ENCODE measurements around the gene JAM3. TPM values are rescaled to one million over a fixed set of nuclear protein-coding genes. Genes with fewer than 3 reads are reported as not detected.
"Not testable (repeated sequence)": the region's sequence is repeated elsewhere in the genome, so short reads cannot be mapped to it uniquely, and the experiment has no call there.

JAM3 gene
- total RNA-seq, 1 experiment from 2014 or later, result 2.4 TPM

- DNase-seq (ENCODE audit: low read depth in 1 of 2, low spot score in 2 of 2), result no peak
- no peaks in the 10 kb centered on the region for H3K4me1 ChIP-seq (replicated peaks)
- H3K36me3 ChIP-seq, result no peaks in the 10 kb centered on the region
- H3K4me3 ChIP-seq, result no peak overlapping the region
- H3K9me3 ChIP-seq (replicated peaks), result no peaks in the 10 kb centered on the region
- no peak overlapping the region for H3K27ac ChIP-seq
- H3K27me3 ChIP-seq (replicated peaks), result no peaks in the 10 kb centered on the region
Measured at GRCh38 chr11:134079317-134079716, 10.4 kb downstream of the JAM3 start.

- not testable (repeated sequence) for H3K36me3 ChIP-seq; H3K9me3 ChIP-seq (replicated peaks); H3K4me1 ChIP-seq (replicated peaks); H3K4me3 ChIP-seq; H3K27me3 ChIP-seq (replicated peaks); DNase-seq (ENCODE audit: low read depth in 1 of 2, low spot score in 2 of 2); H3K27ac ChIP-seq
Measured at GRCh38 chr11:134081258-134081657, 12.4 kb downstream of the JAM3 start.

GRCh38 chr11:134082990-134083389, 14.1 kb downstream of the JAM3 start:
- Histone ChIP-seq H3K36me3 (no peaks in the 10 kb centered on the region), H3K4me1 (replicated peaks) (no peaks in the 10 kb centered on the region), H3K27me3 (replicated peaks) (no peaks in the 10 kb centered on the region), H3K4me3 (no peak overlapping the region), H3K27ac (no peak overlapping the region), H3K9me3 (replicated peaks) (no peaks in the 10 kb centered on the region)
- no peak for DNase-seq (ENCODE audit: low read depth in 1 of 2, low spot score in 2 of 2)

GRCh38 chr11:134086376-134086775, 17.5 kb downstream of the JAM3 start:
- no peaks in the 10 kb centered on the region for H3K4me1 ChIP-seq (replicated peaks)
- no peak overlapping the region for H3K4me3 ChIP-seq
- no peaks in the 10 kb centered on the region for H3K36me3 ChIP-seq
- no peaks in the 10 kb centered on the region for H3K27me3 ChIP-seq (replicated peaks)
- H3K9me3 ChIP-seq (replicated peaks), result no peaks in the 10 kb centered on the region
- no peak overlapping the region for H3K27ac ChIP-seq
- DNase-seq (ENCODE audit: low read depth in 1 of 2, low spot score in 2 of 2), result no peak

GRCh38 chr11:134092006-134092405, 23.1 kb downstream of the JAM3 start:
- H3K4me1 ChIP-seq (replicated peaks); H3K4me3 ChIP-seq; H3K27me3 ChIP-seq (replicated peaks); H3K9me3 ChIP-seq (replicated peaks); H3K36me3 ChIP-seq; DNase-seq (ENCODE audit: low read depth in 1 of 2, low spot score in 2 of 2); H3K27ac ChIP-seq: not testable (repeated sequence)

GRCh38 chr11:134097166-134097565, 28.3 kb downstream of the JAM3 start:
- Histone ChIP-seq H3K9me3 (replicated peaks) (no peaks in the 10 kb centered on the region), H3K4me1 (replicated peaks) (no peaks in the 10 kb centered on the region), H3K4me3 (no peak overlapping the region), H3K27ac (no peak overlapping the region), H3K27me3 (replicated peaks) (no peaks in the 10 kb centered on the region), H3K36me3 (no peaks in the 10 kb centered on the region)
- DNase-seq (ENCODE audit: low read depth in 1 of 2, low spot score in 2 of 2), result no peak

- Histone ChIP-seq H3K27ac (no peak overlapping the region), H3K36me3 (no peaks in the 10 kb centered on the region), H3K4me1 (replicated peaks) (no peaks in the 10 kb centered on the region), H3K4me3 (no peak overlapping the region), H3K27me3 (replicated peaks) (no peaks in the 10 kb centered on the region), H3K9me3 (replicated peaks) (no peaks in the 10 kb centered on the region)
- no peak for DNase-seq (ENCODE audit: low read depth in 1 of 2, low spot score in 2 of 2)
Measured at GRCh38 chr11:134098566-134099184, 29.8 kb downstream of the JAM3 start.

- Histone ChIP-seq H3K4me3 (no peak overlapping the region), H3K36me3 (no peaks in the 10 kb centered on the region), H3K4me1 (replicated peaks) (no peaks in the 10 kb centered on the region), H3K27ac (no peak overlapping the region), H3K27me3 (replicated peaks) (no peaks in the 10 kb centered on the region), H3K9me3 (replicated peaks) (no peaks in the 10 kb centered on the region)
- no peak for DNase-seq (ENCODE audit: low read depth in 1 of 2, low spot score in 2 of 2)
Measured at GRCh38 chr11:134100171-134100570, 31.3 kb downstream of the JAM3 start.

- H3K9me3 ChIP-seq (replicated peaks), result no peaks in the 10 kb centered on the region
- H3K4me1 ChIP-seq (replicated peaks), result no peaks in the 10 kb centered on the region
- H3K27ac ChIP-seq, result no peak overlapping the region
- no peak overlapping the region for H3K4me3 ChIP-seq
- DNase-seq (ENCODE audit: low read depth in 1 of 2, low spot score in 2 of 2), result no peak
- H3K36me3 ChIP-seq, result no peaks in the 10 kb centered on the region
- no peaks in the 10 kb centered on the region for H3K27me3 ChIP-seq (replicated peaks)
Measured at GRCh38 chr11:134101282-134101681, 32.4 kb downstream of the JAM3 start.

GRCh38 chr11:134110252-134110815, 41.5 kb downstream of the JAM3 start:
- H3K4me3 ChIP-seq, result no peak overlapping the region
- no peak for DNase-seq (ENCODE audit: low read depth in 1 of 2, low spot score in 2 of 2)
- H3K27ac ChIP-seq, result no peak overlapping the region
- H3K27me3 ChIP-seq (replicated peaks), result no peaks in the 10 kb centered on the region
- no peaks in the 10 kb centered on the region for H3K4me1 ChIP-seq (replicated peaks)
- no peaks in the 10 kb centered on the region for H3K36me3 ChIP-seq
- H3K9me3 ChIP-seq (replicated peaks), result no peaks in the 10 kb centered on the region

GRCh38 chr11:134113787-134114186, 44.9 kb downstream of the JAM3 start:
- not testable (repeated sequence) for H3K27me3 ChIP-seq (replicated peaks); H3K36me3 ChIP-seq; H3K4me1 ChIP-seq (replicated peaks); H3K9me3 ChIP-seq (replicated peaks); H3K27ac ChIP-seq; DNase-seq (ENCODE audit: low read depth in 1 of 2, low spot score in 2 of 2); H3K4me3 ChIP-seq

GRCh38 chr11:134116210-134116609, 47.3 kb downstream of the JAM3 start:
- no peak for DNase-seq (ENCODE audit: low read depth in 1 of 2, low spot score in 2 of 2)
- Histone ChIP-seq H3K27ac (no peak overlapping the region), H3K9me3 (replicated peaks) (no peaks in the 10 kb centered on the region), H3K4me1 (replicated peaks) (no peaks in the 10 kb centered on the region), H3K27me3 (replicated peaks) (no peaks in the 10 kb centered on the region), H3K4me3 (no peak overlapping the region), H3K36me3 (no peaks in the 10 kb centered on the region)

GRCh38 chr11:134118006-134118405, 49.1 kb downstream of the JAM3 start:
- no peaks in the 10 kb centered on the region for H3K27me3 ChIP-seq (replicated peaks)
- no peak overlapping the region for H3K27ac ChIP-seq
- no peak overlapping the region for H3K4me3 ChIP-seq
- no peaks in the 10 kb centered on the region for H3K36me3 ChIP-seq
- H3K9me3 ChIP-seq (replicated peaks), result no peaks in the 10 kb centered on the region
- no peaks in the 10 kb centered on the region for H3K4me1 ChIP-seq (replicated peaks)
- no peak for DNase-seq (ENCODE audit: low read depth in 1 of 2, low spot score in 2 of 2)

- Histone ChIP-seq H3K27me3 (replicated peaks) (no peaks in the 10 kb centered on the region), H3K27ac (no peak overlapping the region), H3K4me1 (replicated peaks) (no peaks in the 10 kb centered on the region), H3K36me3 (no peaks in the 10 kb centered on the region), H3K4me3 (no peak overlapping the region), H3K9me3 (replicated peaks) (no peaks in the 10 kb centered on the region)
- no peak for DNase-seq (ENCODE audit: low read depth in 1 of 2, low spot score in 2 of 2)
Measured at GRCh38 chr11:134119094-134119493, 50.2 kb downstream of the JAM3 start.

Measured in SJSA1 (cell line).